Measurements from ENCODE around the gene POU4F2.
A peak's percentile ranks its signal among the peaks of the same experiment; 100 is the strongest.
"Not testable (repeated sequence)": the region's sequence is repeated elsewhere in the genome, so short reads cannot be mapped to it uniquely, and the experiment has no call there.

Gene POU4F2

DNA sequence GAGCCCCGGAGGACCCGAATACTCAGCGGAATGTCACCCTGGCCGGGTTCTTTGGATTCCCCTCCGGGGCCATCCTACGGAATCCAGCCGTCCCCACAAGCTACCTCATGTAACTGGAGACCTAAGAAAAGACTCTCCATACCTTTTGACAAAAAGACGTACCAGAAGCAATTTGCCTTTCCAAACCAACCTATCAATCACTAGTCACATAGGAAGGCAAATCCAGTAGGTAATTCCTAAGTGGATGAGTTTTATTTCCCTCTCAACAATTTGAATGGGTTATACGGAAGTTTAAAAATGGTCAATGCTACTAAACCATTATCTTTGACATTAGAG is 16.8 kb downstream of the POU4F2 start:
- H3K4me3 Mint-ChIP-seq: peak overlapping the region; percentile 76
- TF ChIP-seq, protein P1, sequence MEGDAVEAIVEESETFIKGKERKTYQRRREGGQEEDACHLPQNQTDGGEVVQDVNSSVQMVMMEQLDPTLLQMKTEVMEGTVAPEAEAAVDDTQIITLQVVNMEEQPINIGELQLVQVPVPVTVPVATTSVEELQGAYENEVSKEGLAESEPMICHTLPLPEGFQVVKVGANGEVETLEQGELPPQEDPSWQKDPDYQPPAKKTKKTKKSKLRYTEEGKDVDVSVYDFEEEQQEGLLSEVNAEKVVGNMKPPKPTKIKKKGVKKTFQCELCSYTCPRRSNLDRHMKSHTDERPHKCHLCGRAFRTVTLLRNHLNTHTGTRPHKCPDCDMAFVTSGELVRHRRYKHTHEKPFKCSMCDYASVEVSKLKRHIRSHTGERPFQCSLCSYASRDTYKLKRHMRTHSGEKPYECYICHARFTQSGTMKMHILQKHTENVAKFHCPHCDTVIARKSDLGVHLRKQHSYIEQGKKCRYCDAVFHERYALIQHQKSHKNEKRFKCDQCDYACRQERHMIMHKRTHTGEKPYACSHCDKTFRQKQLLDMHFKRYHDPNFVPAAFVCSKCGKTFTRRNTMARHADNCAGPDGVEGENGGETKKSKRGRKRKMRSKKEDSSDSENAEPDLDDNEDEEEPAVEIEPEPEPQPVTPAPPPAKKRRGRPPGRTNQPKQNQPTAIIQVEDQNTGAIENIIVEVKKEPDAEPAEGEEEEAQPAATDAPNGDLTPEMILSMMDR (IDR thresholded peaks at IDR 0.05): no peak
- peaks cover 86% of the 10 kb centered on the region for H3K27me3 Mint-ChIP-seq (ENCODE audit: low read depth, poor library complexity)
- no peak overlapping the region for H3K27ac Mint-ChIP-seq
- DNase-seq: no peak
- peaks cover 14% of the 10 kb centered on the region for H3K4me1 Mint-ChIP-seq
- H3K36me3 Mint-ChIP-seq (ENCODE audit: low read depth): no peaks in the 10 kb centered on the region
- H3K9me3 Mint-ChIP-seq: no peaks in the 10 kb centered on the region

GRCh38 chr4:146661367-146661766 is 22.7 kb downstream of the POU4F2 start:
- no peaks in the 10 kb centered on the region for H3K4me1 Mint-ChIP-seq
- TF ChIP-seq, protein P1 (IDR thresholded peaks at IDR 0.05): no peak
- no peak overlapping the region for H3K27ac Mint-ChIP-seq
- peaks cover 36% of the 10 kb centered on the region for H3K27me3 Mint-ChIP-seq (ENCODE audit: low read depth, poor library complexity)
- no peak overlapping the region for H3K4me3 Mint-ChIP-seq
- H3K36me3 Mint-ChIP-seq (ENCODE audit: low read depth): peaks cover 4% of the 10 kb centered on the region
- peaks cover 19% of the 10 kb centered on the region for H3K9me3 Mint-ChIP-seq
- no peak for DNase-seq

DNA sequence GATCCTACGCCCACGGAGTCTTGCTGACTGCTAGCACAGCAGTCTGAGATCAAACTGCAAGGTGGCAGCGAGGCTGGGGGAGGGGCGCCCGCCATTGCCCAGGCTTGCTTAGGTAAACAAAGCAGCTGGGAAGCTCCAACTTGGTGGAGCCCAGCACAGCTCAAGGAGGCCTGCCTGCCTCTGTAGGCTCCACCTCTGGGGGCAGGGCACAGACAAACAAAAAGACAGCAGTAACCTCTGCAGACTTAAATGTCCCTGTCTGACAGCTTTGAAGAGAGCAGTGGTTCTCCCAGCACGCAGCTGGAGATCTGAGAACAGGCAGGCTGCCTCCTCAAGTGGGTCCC is 25.2 kb downstream of the POU4F2 start:
- H3K4me3 Mint-ChIP-seq; H3K27ac Mint-ChIP-seq; H3K4me1 Mint-ChIP-seq; DNase-seq; H3K36me3 Mint-ChIP-seq (ENCODE audit: low read depth): not testable (repeated sequence)
- H3K9me3 Mint-ChIP-seq: peaks cover 19% of the 10 kb centered on the region
- peaks cover 11% of the 10 kb centered on the region for H3K27me3 Mint-ChIP-seq (ENCODE audit: low read depth, poor library complexity)

- Mint-ChIP-seq H3K9me3 (peaks cover 21% of the 10 kb centered on the region), H3K36me3 (ENCODE audit: low read depth) (no peaks in the 10 kb centered on the region), H3K4me3 (no peak overlapping the region), H3K27me3 (ENCODE audit: low read depth, poor library complexity) (peaks cover 21% of the 10 kb centered on the region), H3K4me1 (peaks cover 5% of the 10 kb centered on the region), H3K27ac (no peak overlapping the region)
- no peak for DNase-seq
- TF ChIP-seq, protein P1 (IDR thresholded peaks at IDR 0.05): no peak
Observed at GRCh38 chr4:146674829-146675570, 36.3 kb downstream of the POU4F2 start.
